ENCODE results near the gene ABO.

GRCh38 chr9:133303266-133304157 lies 28.5 kb upstream of the ABO start:
- TF ChIP-seq EZH2phosphoT487 (IDR thresholded peaks at IDR 0.05; ENCODE audit: insufficient read depth, low read depth) (no peak), EZH2 (IDR thresholded peaks at IDR 0.05; ENCODE audit: insufficient read depth, poor library complexity, severe bottlenecking) (no peak)
